ENCODE measurements around the gene TIPARP. TPM values are rescaled to one million over a fixed set of nuclear protein-coding genes. Genes with fewer than 3 reads are reported as not detected.

TIPARP gene
- total and polyA plus RNA-seq, 2 donors (not counting 1 experiment from before 2014, with no cell fraction given), result 8.6 to 22.1 TPM

GRCh38 chr3:156691920-156692319 is 17.5 kb downstream of the TIPARP start:
- Histone ChIP-seq H3K4me2 (ENCODE audit: extremely low read depth, insufficient read depth, low read length) (peak overlapping the region; percentile 81), H3K4me1 (ENCODE audit: control insufficient read depth, extremely low read depth, insufficient read depth, low read length) (peaks cover 17% of the 10 kb centered on the region), H3K9ac (ENCODE audit: insufficient read depth, low read length) (no peak overlapping the region), H2AFZ (ENCODE audit: low read length) (no peak overlapping the region), H3K79me2 (ENCODE audit: control insufficient read depth, insufficient read depth, low read length) (peaks cover 62% of the 10 kb centered on the region), H3K27me3 (ENCODE audit: control insufficient read depth, insufficient read depth, low read length) (no peaks in the 10 kb centered on the region), H3K36me3 (ENCODE audit: control insufficient read depth, insufficient read depth, low read length) (peaks cover 3% of the 10 kb centered on the region), H3K9me3 (ENCODE audit: control insufficient read depth, insufficient read depth, low read depth, low read length) (no peaks in the 10 kb centered on the region), H3K27ac (ENCODE audit: insufficient read depth, low read length) (peak overlapping the region; percentile 67), H3K4me3 (replicated peaks in 1 of 4; ENCODE audit: control extremely low read depth in 1 of 4, insufficient read depth in 1 of 4, low read depth in 3 of 4, low read length in 4 of 4) (peak overlapping the region in 3 of 4 experiments; percentile 25 to 51 (median 40)), H4K20me1 (ENCODE audit: control insufficient read depth, extremely low read depth, insufficient read depth, low read length) (no peaks in the 10 kb centered on the region)
- no peak for TF ChIP-seq EZH2 (IDR thresholded peaks at IDR 0.05; ENCODE audit: low read length, missing control alignments)
- no peak for TF ChIP-seq CTCF (conservative IDR thresholded peaks at IDR 0.05 in 1 of 2, IDR thresholded peaks at IDR 0.05 in 1 of 2; ENCODE audit: low read depth in 1 of 2, low read length in 2 of 2)
- peak; percentile 81 to 85 for DNase-seq (ENCODE audit: low read depth in 2 of 2)

DNA sequence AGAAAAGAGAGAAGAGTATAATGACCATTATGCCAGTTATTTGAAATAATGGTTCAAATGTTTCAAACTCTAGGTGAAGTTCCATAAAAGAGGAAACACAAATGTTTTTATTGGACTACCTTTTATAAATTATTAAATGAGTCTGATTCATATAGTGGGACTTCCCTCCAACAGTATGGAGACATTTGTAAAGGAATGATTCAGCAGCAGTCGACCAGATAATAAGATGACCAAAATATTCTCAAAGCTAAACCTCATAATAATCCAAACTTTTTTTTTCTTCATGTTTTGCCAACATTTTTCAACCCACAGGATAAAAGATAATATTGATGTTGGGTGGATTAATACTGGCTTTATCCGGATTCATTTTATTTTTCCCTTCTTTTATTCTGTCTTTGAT is 18.8 kb downstream of the TIPARP start:
- Histone ChIP-seq H3K27ac (ENCODE audit: insufficient read depth, low read length) (peak overlapping the region; percentile 67), H3K4me1 (ENCODE audit: control insufficient read depth, extremely low read depth, insufficient read depth, low read length) (peaks cover 17% of the 10 kb centered on the region), H3K9ac (ENCODE audit: insufficient read depth, low read length) (no peak overlapping the region), H3K36me3 (ENCODE audit: control insufficient read depth, insufficient read depth, low read length) (peaks cover 5% of the 10 kb centered on the region), H3K4me2 (ENCODE audit: extremely low read depth, insufficient read depth, low read length) (peak overlapping the region; percentile 38), H3K27me3 (ENCODE audit: control insufficient read depth, insufficient read depth, low read length) (no peaks in the 10 kb centered on the region), H2AFZ (ENCODE audit: low read length) (no peak overlapping the region), H3K9me3 (ENCODE audit: control insufficient read depth, insufficient read depth, low read depth, low read length) (no peaks in the 10 kb centered on the region), H3K79me2 (ENCODE audit: control insufficient read depth, insufficient read depth, low read length) (peaks cover 56% of the 10 kb centered on the region), H3K4me3 (replicated peaks in 1 of 4; ENCODE audit: control extremely low read depth in 1 of 4, insufficient read depth in 1 of 4, low read depth in 3 of 4, low read length in 4 of 4) (no peak overlapping the region), H4K20me1 (ENCODE audit: control insufficient read depth, extremely low read depth, insufficient read depth, low read length) (no peaks in the 10 kb centered on the region)
- TF ChIP-seq EZH2 (IDR thresholded peaks at IDR 0.05; ENCODE audit: low read length, missing control alignments), result no peak
- no peak for TF ChIP-seq CTCF (conservative IDR thresholded peaks at IDR 0.05 in 1 of 2, IDR thresholded peaks at IDR 0.05 in 1 of 2; ENCODE audit: low read depth in 1 of 2, low read length in 2 of 2)
- DNase-seq (ENCODE audit: low read depth in 2 of 2), result peak; percentile 47 to 86

DNA sequence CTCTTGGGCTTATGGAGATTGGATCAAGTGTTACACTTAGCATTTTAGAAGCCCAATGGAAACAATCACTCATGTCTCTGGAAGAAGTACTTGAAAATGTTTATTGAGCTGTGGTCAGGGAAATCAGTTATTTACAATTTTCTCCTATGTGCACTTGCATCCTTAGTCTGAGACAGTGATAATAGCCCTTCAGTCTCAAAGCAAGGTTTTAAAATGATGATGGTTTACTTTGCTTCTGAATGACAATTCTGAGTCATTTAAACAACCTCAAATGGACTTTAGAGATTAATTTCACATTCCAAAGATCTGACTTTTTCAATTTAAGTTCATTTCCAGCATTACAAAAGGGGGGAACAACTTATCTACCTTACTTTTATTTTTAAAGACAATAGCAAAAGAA is 20.1 kb downstream of the TIPARP start:
- peak in 1 of 2 donors; percentile 69 for DNase-seq (ENCODE audit: low read depth in 2 of 2)
- no peaks in the 10 kb centered on the region for H4K20me1 ChIP-seq (ENCODE audit: control insufficient read depth, extremely low read depth, insufficient read depth, low read length)
- H2AFZ ChIP-seq (ENCODE audit: low read length), result no peak overlapping the region
- peaks cover 49% of the 10 kb centered on the region for H3K79me2 ChIP-seq (ENCODE audit: control insufficient read depth, insufficient read depth, low read length)
- no peak for TF ChIP-seq EZH2 (IDR thresholded peaks at IDR 0.05; ENCODE audit: low read length, missing control alignments)
- no peak for TF ChIP-seq CTCF (conservative IDR thresholded peaks at IDR 0.05 in 1 of 2, IDR thresholded peaks at IDR 0.05 in 1 of 2; ENCODE audit: low read depth in 1 of 2, low read length in 2 of 2)
- peak overlapping the region; percentile 16 for H3K4me2 ChIP-seq (ENCODE audit: extremely low read depth, insufficient read depth, low read length)
- H3K4me1 ChIP-seq (ENCODE audit: control insufficient read depth, extremely low read depth, insufficient read depth, low read length), result peaks cover 17% of the 10 kb centered on the region
- H3K36me3 ChIP-seq (ENCODE audit: control insufficient read depth, insufficient read depth, low read length), result peaks cover 5% of the 10 kb centered on the region
- no peaks in the 10 kb centered on the region for H3K27me3 ChIP-seq (ENCODE audit: control insufficient read depth, insufficient read depth, low read length)
- H3K9me3 ChIP-seq (ENCODE audit: control insufficient read depth, insufficient read depth, low read depth, low read length), result no peaks in the 10 kb centered on the region
- H3K9ac ChIP-seq (ENCODE audit: insufficient read depth, low read length), result no peak overlapping the region
- peak overlapping the region; percentile 1 for H3K27ac ChIP-seq (ENCODE audit: insufficient read depth, low read length)
- no peak overlapping the region for H3K4me3 ChIP-seq (replicated peaks in 1 of 4; ENCODE audit: control extremely low read depth in 1 of 4, insufficient read depth in 1 of 4, low read depth in 3 of 4, low read length in 4 of 4)
